GM12878 (cell line): ENCODE data around the gene EMP1. TPM values are rescaled to one million over a fixed set of nuclear protein-coding genes. Genes with fewer than 3 reads are reported as not detected.

Experiments used
- ATF3 ChIP-seq: IDR thresholded peaks from 2 replicates; pipeline ENCODE4 v1.6.1; 2011; ENCODE audit warnings: low read depth, mild to moderate bottlenecking, low read length, moderate library complexity, borderline replicate concordance; ENCODE audit errors: extremely low read depth
- BHLHE40 ChIP-seq, 2 experiments: fragments of 450-650 bp in 1 of 2; IDR thresholded peaks; 2 replicates each; pipeline ENCODE4 v1.6.1; 2011 to 2017; ENCODE audit warnings: low read depth in 2 of 2, borderline replicate concordance in 1 of 2, improper control_type of control experiment in 1 of 2, low read length in 1 of 2, mild to moderate bottlenecking in 1 of 2
- DPF2 ChIP-seq: fragments of 450-650 bp; IDR thresholded peaks from 2 replicates; pipeline ENCODE4 v1.6.1; 2017; ENCODE audit warnings: mild to moderate bottlenecking
- E2F8 ChIP-seq: fragments of 450-650 bp; IDR thresholded peaks from 2 replicates; pipeline ENCODE4 v1.6.1; 2018; ENCODE audit warnings: mild to moderate bottlenecking, low read depth, moderate library complexity; ENCODE audit not compliant: partially characterized antibody
- GABPA ChIP-seq: IDR thresholded peaks from 2 replicates; pipeline ENCODE4 v1.6.1; 2014; ENCODE audit warnings: antibody characterized with exemption, low read depth, mild to moderate bottlenecking, inconsistent platforms
- IRF4 ChIP-seq: IDR thresholded peaks from 2 replicates; pipeline ENCODE4 v1.6.1; 2011; ENCODE audit warnings: low read depth, low read length
- JUND ChIP-seq: IDR thresholded peaks from 2 replicates; pipeline ENCODE4 v1.6.1; 2012; ENCODE audit warnings: low read depth, mild to moderate bottlenecking, low read length, improper control_type of control experiment, moderate library complexity
- MTA2 ChIP-seq: fragments of 450-650 bp; IDR thresholded peaks from 2 replicates; pipeline ENCODE4 v1.6.1; 2016; ENCODE audit warnings: low read depth, mild to moderate bottlenecking, moderate library complexity
- NBN ChIP-seq: fragments of 450-650 bp; IDR thresholded peaks from 2 replicates; pipeline ENCODE4 v1.6.1; 2016
- NFXL1 ChIP-seq: fragments of 450-650 bp; IDR thresholded peaks from 2 replicates; pipeline ENCODE4 v1.6.1; 2017; ENCODE audit warnings: antibody characterized with exemption, mild to moderate bottlenecking, borderline replicate concordance
- NFYB ChIP-seq: IDR thresholded peaks from 2 replicates; pipeline ENCODE4 v1.6.1; 2011; ENCODE audit warnings: low read depth, mild to moderate bottlenecking, low read length, improper control_type of control experiment, moderate library complexity; ENCODE audit not compliant: insufficient read depth
- POLR2A ChIP-seq: IDR thresholded peaks from 2 replicates; pipeline ENCODE4 v1.6.1; 2011; ENCODE audit warnings: low read depth, mild to moderate bottlenecking, low read length
- RAD21 ChIP-seq: IDR thresholded peaks from 2 replicates; pipeline ENCODE4 v1.6.1; 2011; ENCODE audit warnings: mild to moderate bottlenecking, low read depth, low read length, moderate library complexity; ENCODE audit not compliant: insufficient read depth
- SIX5 ChIP-seq: IDR thresholded peaks from 2 replicates; pipeline ENCODE4 v1.6.1; 2011; ENCODE audit warnings: mild to moderate bottlenecking, low read depth, low read length, moderate library complexity; ENCODE audit not compliant: severe bottlenecking
- SMAD1 ChIP-seq: fragments of 450-650 bp; IDR thresholded peaks from 2 replicates; pipeline ENCODE4 v1.6.1; 2018; ENCODE audit warnings: mild to moderate bottlenecking, low read depth; ENCODE audit not compliant: partially characterized antibody
- STAT1 ChIP-seq: fragments of 450-650 bp; conservative IDR thresholded peaks from 2 replicates; pipeline ENCODE4 v1.6.1; 2014; ENCODE audit warnings: antibody characterized with exemption, mild to moderate bottlenecking
- SUPT20H ChIP-seq: IDR thresholded peaks from 2 replicates; pipeline ENCODE4 v1.6.1; 2011; ENCODE audit warnings: low read depth, mild to moderate bottlenecking, low read length, moderate library complexity, borderline replicate concordance; ENCODE audit not compliant: control insufficient read depth
- SUZ12 ChIP-seq: fragments of 200-600 bp; sonication (generic); IDR thresholded peaks from one replicate; pipeline ENCODE4 v1.6.1; 2018; ENCODE audit warnings: antibody characterized with exemption, mild to moderate bottlenecking; ENCODE audit not compliant: unreplicated experiment
- USF1 ChIP-seq: IDR thresholded peaks from 2 replicates; pipeline ENCODE4 v1.6.1; 2011; ENCODE audit warnings: borderline replicate concordance, low read depth, mild to moderate bottlenecking, moderate library complexity, mixed read lengths, low read length; ENCODE audit not compliant: insufficient read depth; ENCODE audit errors: extremely low read length
- YY1 ChIP-seq: IDR thresholded peaks from 2 replicates; pipeline ENCODE4 v1.6.1; 2011; ENCODE audit warnings: low read depth, mild to moderate bottlenecking, low read length
- ZBTB33 ChIP-seq: fragments of 450-650 bp; IDR thresholded peaks from 2 replicates; pipeline ENCODE4 v1.6.1; 2017; ENCODE audit warnings: mild to moderate bottlenecking
- ZNF384 ChIP-seq: IDR thresholded peaks from 2 replicates; pipeline ENCODE4 v1.6.1; 2012; ENCODE audit warnings: low read depth, mild to moderate bottlenecking, low read length, improper control_type of control experiment, borderline replicate concordance
- polyA plus RNA-seq, 11 experiments: library from polyadenylated mRNA; depleted of rRNA in 4 of 11; unstranded in 6 of 11; stranded (reverse) in 5 of 11; fragments of >200 nt; fragmentation: Nextera tagmentation in 4 of 11; fragmentation: Illumina TruSeq in 1 of 11; extraction: Ambion mirVana in 4 of 11; extraction: Trizol in 1 of 11; gene quantifications; 1 replicate in 1 of 11; 2 replicates in 10 of 11; pipeline versions ENCODE4 v1.2.1 to v1.2.3, GENCODE V29; 2011 to 2016; ENCODE audit warnings: inconsistent platforms in 2 of 11, missing spikeins in 2 of 11, low read depth in 1 of 11
- total RNA-seq, 4 experiments: library from RNA; depleted of rRNA in 3 of 4; stranded (reverse); fragments of >200 nt in 3 of 4; fragmentation: Illumina TruSeq in 1 of 4; extraction: Trizol in 1 of 4; gene quantifications; 2 replicates each; pipeline versions ENCODE4 v1.2.1 to v1.2.3, GENCODE V29; 2013 to 2021
- TF ChIP-seq, protein P1 (sequence below): fragments of 450-650 bp; IDR thresholded peaks from 2 replicates; pipeline ENCODE4 v1.6.1; 2017; ENCODE audit warnings: low read depth, mild to moderate bottlenecking, moderate library complexity

EMP1 gene
- total and polyA plus RNA-seq, 10 of the 15 experiments (the other 5 are each of a cell fraction or from before 2014, with no cell fraction given), result 0.09 to 0.90 (median 0.25) TPM; not detected in 1

- TF ChIP-seq, protein P1, sequence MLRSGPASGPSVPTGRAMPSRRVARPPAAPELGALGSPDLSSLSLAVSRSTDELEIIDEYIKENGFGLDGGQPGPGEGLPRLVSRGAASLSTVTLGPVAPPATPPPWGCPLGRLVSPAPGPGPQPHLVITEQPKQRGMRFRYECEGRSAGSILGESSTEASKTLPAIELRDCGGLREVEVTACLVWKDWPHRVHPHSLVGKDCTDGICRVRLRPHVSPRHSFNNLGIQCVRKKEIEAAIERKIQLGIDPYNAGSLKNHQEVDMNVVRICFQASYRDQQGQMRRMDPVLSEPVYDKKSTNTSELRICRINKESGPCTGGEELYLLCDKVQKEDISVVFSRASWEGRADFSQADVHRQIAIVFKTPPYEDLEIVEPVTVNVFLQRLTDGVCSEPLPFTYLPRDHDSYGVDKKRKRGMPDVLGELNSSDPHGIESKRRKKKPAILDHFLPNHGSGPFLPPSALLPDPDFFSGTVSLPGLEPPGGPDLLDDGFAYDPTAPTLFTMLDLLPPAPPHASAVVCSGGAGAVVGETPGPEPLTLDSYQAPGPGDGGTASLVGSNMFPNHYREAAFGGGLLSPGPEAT, result no peak
- TF ChIP-seq RAD21, result peak; percentile 91
- no peak for TF ChIP-seq SUZ12
- no peak for TF ChIP-seq SUPT20H
- no peak for TF ChIP-seq BHLHE40 (IDR thresholded peaks at IDR 0.05; ENCODE audit: borderline replicate concordance in 1 of 2, low read depth in 2 of 2, low read length in 1 of 2)
- no peak for TF ChIP-seq SIX5
- no peak for TF ChIP-seq GABPA
- TF ChIP-seq DPF2, result no peak
- TF ChIP-seq NFXL1, result no peak
- peak; percentile 4; the same call in 1 of the 2 replicates for TF ChIP-seq ATF3
- no peak for TF ChIP-seq STAT1
- no peak for TF ChIP-seq E2F8
- no peak for TF ChIP-seq POLR2A
- no peak for TF ChIP-seq NBN
- no peak for TF ChIP-seq IRF4
- TF ChIP-seq NFYB, result no peak
- TF ChIP-seq ZBTB33, result no peak
- no peak for TF ChIP-seq MTA2
- peak; percentile 80 for TF ChIP-seq ZNF384
- TF ChIP-seq JUND, result no peak
- no peak for TF ChIP-seq USF1
- peak; percentile 93 for TF ChIP-seq YY1
- TF ChIP-seq SMAD1, result no peak
Observed at GRCh38 chr12:13211859-13212664, 15.5 kb downstream of the EMP1 start (continued).
